Gastrocnemius medialis (tissue), 4 donors: ENCODE data around the gene CD244.

Source experiments
- CTCF ChIP-seq, 5 experiments: fragments of 450-650 bp in 3 of 5; fragments of 200-600 bp in 2 of 5; sonication (generic) in 2 of 5; IDR thresholded peaks in 4 of 5; conservative IDR thresholded peaks in 1 of 5; 1 replicate in 4 of 5; 2 replicates in 1 of 5; pipeline ENCODE4 v1.5.1; 2016 to 2019; ENCODE audit warnings: antibody characterized with exemption in 5 of 5, mild to moderate bottlenecking in 3 of 5, moderate library complexity in 3 of 5
- POLR2A ChIP-seq, 2 donors: fragments of 450-650 bp; IDR thresholded peaks; one replicate each; pipeline ENCODE4 v1.6.1; 2017; ENCODE audit warnings: antibody characterized with exemption in 2 of 2, mild to moderate bottlenecking in 2 of 2, moderate library complexity in 2 of 2

DNA sequence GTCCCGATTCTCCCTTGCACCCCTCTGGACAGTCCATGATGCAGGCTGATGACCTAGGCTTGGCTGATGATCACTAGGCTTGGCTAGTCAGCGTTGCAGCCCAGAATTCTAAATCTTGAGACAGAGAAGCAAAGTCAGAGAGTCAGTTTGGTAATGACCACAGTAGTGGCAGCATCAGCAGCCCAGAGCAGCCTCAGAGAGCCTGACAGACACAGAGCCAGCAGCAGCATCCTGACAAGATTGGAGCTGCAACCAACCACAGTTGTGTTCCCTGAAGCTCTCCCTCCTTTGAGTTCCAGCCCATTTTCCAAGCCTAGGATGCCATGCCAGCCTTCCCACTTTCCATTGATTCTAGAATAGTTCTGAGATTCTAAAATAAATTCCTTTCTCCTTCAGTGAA is 39.1 kb upstream of the CD244 start:
- TF ChIP-seq POLR2A (IDR thresholded peaks at IDR 0.05) (no peak), CTCF (IDR thresholded peaks at IDR 0.05 in 4 of 5, conservative IDR thresholded peaks at IDR 0.05 in 1 of 5) (no peak)
